D721Med (cell line): ENCODE data around the gene GNPTAB.

Source experiments
- DNase-seq: peaks from one replicate; pipeline ENCODE4 v3.0.0; 2011; ENCODE audit warnings: low spot score; ENCODE audit not compliant: insufficient read length
- FAIRE-seq: peaks from 2 replicates; lab custom pipeline; 2011; peaks lifted over from hg19 to GRCh38; lab: Jason Lieb, UNC
- TF ChIP-seq, protein P1 (sequence below): IDR thresholded peaks from 2 replicates; pipeline ENCODE4 v1.5.1; 2012; ENCODE audit warnings: mild to moderate bottlenecking, control low read depth; ENCODE audit not compliant: insufficient read depth; ENCODE audit errors: missing control alignments

The GNPTAB gene

DNA sequence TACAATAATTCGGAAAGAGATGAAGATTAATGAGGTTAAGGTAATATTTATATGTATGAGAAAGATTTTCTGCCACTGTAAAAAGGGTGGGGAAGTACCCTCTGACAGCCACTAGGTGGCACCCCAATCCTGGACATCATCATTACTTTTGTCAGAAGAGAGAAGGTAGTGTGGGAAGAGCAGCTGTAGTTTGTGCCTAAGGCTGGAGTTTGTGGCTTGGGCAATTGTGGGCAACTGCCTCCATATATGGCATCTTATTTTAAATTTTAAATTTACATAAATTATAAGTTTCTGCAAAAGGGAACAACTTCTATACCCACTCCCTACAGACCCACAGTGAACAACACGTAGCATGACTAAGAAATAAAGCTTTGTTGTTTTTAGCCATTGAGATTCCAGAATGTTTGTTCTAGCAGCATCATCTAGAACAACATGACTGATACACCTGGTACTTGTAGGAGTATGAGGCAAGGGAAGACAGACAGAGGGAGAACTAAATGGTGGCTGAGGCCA, 57.1 kb downstream of the GNPTAB start:
- no peak for FAIRE-seq
- DNase-seq = peak; percentile 53
- TF ChIP-seq, protein P1, sequence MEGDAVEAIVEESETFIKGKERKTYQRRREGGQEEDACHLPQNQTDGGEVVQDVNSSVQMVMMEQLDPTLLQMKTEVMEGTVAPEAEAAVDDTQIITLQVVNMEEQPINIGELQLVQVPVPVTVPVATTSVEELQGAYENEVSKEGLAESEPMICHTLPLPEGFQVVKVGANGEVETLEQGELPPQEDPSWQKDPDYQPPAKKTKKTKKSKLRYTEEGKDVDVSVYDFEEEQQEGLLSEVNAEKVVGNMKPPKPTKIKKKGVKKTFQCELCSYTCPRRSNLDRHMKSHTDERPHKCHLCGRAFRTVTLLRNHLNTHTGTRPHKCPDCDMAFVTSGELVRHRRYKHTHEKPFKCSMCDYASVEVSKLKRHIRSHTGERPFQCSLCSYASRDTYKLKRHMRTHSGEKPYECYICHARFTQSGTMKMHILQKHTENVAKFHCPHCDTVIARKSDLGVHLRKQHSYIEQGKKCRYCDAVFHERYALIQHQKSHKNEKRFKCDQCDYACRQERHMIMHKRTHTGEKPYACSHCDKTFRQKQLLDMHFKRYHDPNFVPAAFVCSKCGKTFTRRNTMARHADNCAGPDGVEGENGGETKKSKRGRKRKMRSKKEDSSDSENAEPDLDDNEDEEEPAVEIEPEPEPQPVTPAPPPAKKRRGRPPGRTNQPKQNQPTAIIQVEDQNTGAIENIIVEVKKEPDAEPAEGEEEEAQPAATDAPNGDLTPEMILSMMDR = peak; percentile 95

DNA sequence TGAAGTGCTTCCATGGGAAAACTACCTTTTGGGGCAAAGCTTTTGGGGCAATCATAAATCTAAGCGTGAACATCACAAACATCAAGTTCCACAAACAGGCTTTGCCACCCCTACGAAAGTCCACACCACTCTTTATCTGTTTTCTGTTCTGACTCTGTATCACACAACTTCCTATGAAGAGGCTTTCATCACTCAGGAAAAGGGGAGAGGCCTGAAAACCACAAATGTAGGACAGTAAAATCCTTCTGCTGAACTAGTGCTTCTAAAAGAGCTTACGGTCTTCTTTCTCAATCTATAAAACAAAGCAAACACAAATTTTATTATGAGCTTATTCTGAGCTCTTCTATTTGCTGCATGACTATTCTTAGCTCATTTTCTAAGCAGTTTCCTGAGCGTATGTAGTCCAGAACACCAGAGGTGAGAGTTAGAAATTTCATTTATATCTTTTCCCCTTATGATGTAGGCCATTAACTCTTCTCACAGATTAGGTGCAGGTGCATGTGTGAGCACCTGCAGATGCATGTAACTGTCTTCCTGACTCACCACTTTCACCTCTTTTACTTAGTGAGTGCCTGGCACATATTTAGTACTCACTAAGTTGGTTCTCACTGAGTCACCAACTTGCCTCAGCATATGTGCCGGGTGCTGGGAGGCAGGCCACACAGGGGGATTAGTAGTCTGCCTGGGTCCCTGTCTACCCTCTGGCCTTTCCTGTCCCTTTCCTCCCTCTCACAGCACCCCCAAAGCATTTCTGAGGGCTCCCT, 58.6 kb downstream of the GNPTAB start:
- TF ChIP-seq, protein P1 = no peak
- FAIRE-seq (no peak), DNase-seq (no peak)

DNA sequence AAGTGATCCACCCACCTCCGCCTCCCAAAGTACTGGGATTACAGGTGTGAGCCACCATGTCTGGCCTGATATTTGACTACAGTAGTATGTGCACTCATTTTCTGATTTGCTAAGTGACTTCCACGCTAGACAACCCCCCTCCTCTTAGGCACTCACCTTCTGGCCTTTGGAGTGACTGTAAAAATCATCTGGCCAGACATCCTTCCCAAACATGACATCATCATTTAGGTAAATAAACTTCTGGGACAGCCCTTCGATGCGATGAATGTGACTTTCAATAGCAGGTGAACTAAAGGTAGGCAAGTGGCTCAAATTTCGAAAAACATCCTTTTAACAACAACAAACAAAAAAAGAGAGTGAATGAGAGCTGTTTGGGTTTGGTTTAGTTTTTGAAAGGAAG, 60.9 kb downstream of the GNPTAB start:
- FAIRE-seq (no peak), DNase-seq (no peak)
- TF ChIP-seq, protein P1 = no peak

DNA sequence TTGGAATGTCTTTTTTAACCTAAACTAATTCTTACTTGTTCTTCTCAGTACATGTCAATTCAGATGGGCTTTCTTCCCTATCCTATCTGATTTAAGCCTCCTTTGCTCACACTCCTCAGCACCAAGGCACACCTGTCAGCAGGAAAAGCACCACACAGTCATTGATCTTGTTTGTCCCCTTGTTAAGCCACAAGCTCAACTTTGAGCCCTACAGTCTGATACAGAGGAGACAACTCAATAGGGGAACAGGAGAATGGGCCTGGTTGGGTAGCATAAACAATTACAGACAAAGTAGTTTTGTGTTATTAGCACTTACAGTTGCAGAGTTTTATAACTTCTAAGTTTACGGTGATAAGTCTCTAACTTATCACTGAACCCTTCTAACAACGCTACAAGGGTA, 62.0 kb downstream of the GNPTAB start:
- TF ChIP-seq, protein P1 = no peak
- no peak for DNase-seq
- FAIRE-seq = no peak

DNA sequence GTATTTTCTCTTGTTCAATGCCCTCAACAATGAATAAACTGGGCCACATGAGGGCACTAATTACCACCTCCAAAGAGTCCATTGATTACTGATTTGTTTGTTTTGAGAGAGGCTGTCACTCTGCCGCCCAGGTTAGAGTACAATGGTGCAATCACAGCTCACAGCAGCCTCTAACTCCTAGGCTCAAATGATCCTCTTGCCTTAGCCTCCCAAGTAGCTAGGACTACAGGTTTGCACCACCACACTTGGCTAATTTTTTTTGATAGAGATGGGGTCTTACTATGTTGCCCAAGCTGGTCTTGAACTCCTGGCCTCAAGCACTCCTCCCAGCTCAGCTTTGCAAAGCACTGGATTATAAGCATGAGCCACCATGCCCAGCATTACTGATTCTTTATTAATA, 63.2 kb downstream of the GNPTAB start:
- TF ChIP-seq, protein P1 = no peak
- FAIRE-seq (no peak), DNase-seq (no peak)

DNA sequence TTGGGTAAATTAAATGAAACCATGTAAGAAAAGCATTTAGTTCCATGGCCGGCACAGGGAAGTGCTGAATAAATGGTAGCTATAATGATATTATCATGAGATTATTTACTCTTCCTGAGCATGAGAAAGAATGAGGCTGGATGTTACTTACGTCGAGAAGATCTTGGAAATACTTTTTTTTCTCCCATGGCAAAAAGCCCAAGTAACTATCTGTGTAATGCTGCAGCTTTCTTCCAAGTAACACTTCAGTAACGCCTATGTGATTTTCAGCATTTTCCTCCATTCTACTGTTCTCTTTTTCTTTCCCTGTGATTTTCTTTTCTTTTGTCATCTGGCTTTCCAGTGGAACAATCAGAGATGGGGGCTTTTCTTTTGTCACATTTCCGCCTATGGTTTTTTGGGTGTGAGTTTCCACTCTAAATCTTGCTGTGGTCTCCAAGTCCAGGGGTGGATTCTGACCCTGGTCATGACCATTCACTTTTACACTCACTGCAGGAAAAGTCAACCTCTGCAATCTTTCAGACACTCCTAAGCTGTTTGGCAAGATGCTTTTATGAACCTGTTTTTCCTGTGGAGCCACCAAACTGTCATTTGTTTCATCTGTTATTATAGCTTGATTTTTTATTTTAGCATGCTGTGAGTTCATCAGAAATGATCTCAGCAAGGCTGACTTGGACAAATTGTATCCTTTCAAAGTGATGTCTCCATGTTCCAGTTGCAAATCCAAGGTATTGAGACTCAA, 66.5 kb downstream of the GNPTAB start:
- no peak for FAIRE-seq
- DNase-seq = no peak
- TF ChIP-seq, protein P1 = no peak
